Esophagus squamous epithelium (tissue), 4 donors: ENCODE data around the gene HCRTR2.

ENCODE experiments used
- POLR2A ChIP-seq, 4 donors: fragments of 450-650 bp; IDR thresholded peaks; one replicate each; pipeline ENCODE4 v1.6.1; 2017; ENCODE audit warnings: antibody characterized with exemption in 4 of 4, mild to moderate bottlenecking in 4 of 4, moderate library complexity in 3 of 4
- TF ChIP-seq, protein P1 (sequence below), 6 experiments: fragments of 450-650 bp in 4 of 6; fragments of 200-600 bp in 2 of 6; sonication (generic) in 2 of 6; IDR thresholded peaks; one replicate each; pipeline ENCODE4 v1.5.1; 2016 to 2019; ENCODE audit warnings: antibody characterized with exemption in 6 of 6, mild to moderate bottlenecking in 4 of 6, moderate library complexity in 4 of 6

DNA sequence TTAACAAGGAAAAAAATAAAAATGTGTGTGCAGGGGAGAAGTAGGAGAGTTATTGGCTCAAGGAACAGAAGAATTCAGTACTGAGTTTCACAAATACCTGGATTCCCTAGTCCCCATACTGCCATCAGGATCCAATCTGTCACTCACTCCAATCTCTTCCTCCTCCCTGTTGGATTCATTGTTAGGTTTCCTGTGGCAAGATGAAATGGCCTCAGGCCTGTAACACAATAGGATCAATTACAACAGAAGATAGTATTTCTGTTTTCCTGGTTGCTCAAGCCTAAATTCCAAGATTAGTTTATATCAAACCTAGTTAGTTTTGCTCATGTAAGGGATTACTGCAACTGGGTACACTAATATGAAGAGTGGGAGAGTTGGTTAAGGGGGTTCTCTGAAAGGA lies 24.4 kb downstream of the HCRTR2 start:
- TF ChIP-seq, protein P1, sequence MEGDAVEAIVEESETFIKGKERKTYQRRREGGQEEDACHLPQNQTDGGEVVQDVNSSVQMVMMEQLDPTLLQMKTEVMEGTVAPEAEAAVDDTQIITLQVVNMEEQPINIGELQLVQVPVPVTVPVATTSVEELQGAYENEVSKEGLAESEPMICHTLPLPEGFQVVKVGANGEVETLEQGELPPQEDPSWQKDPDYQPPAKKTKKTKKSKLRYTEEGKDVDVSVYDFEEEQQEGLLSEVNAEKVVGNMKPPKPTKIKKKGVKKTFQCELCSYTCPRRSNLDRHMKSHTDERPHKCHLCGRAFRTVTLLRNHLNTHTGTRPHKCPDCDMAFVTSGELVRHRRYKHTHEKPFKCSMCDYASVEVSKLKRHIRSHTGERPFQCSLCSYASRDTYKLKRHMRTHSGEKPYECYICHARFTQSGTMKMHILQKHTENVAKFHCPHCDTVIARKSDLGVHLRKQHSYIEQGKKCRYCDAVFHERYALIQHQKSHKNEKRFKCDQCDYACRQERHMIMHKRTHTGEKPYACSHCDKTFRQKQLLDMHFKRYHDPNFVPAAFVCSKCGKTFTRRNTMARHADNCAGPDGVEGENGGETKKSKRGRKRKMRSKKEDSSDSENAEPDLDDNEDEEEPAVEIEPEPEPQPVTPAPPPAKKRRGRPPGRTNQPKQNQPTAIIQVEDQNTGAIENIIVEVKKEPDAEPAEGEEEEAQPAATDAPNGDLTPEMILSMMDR (IDR thresholded peaks at IDR 0.05) = no peak
- no peak for TF ChIP-seq POLR2A (IDR thresholded peaks at IDR 0.05)
